ENCODE data around the gene NFKBIE.

NFKBIE gene

DNA sequence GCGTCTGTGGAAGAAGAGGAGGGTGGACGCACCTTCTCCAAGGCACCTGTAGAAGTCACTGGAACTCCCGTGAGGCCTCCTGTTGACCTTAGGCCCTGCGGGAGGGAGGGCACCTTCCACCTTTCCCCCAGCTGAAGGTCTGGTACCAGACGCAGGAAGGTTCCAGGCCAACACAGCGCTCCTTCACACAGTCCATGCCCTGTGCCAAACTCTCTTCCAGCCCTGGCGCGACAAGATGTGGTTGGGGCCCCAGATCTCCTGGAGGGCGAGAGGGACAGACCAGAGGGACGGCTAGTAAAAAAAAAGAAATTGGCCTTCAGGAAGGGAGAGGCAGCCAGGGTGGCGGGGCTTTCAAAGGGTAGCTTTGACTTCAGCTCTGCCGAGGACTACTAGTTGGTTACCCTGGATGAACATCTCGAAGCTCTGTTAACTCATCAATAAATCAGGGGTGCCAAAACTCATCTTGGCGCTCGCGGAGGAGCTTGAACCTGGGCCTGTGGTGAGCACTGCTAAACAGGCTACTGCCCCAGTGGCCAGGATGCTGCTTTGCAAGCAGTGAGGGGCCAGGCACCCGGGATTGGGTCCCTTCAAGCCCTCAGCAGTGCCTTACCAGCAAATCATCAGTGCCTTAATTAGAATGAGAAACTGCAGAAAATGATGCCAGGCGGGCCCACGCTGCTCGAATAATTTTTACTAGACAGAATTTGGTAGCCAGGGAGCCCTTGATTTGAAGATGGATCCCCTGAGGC, 32.9 kb upstream of the NFKBIE start:
- H3K4me3 ChIP-seq (replicated peaks in 1 of 2; ENCODE audit: low read depth in 2 of 2, low read length in 2 of 2), result no peak overlapping the region
- TF ChIP-seq, protein P1, sequence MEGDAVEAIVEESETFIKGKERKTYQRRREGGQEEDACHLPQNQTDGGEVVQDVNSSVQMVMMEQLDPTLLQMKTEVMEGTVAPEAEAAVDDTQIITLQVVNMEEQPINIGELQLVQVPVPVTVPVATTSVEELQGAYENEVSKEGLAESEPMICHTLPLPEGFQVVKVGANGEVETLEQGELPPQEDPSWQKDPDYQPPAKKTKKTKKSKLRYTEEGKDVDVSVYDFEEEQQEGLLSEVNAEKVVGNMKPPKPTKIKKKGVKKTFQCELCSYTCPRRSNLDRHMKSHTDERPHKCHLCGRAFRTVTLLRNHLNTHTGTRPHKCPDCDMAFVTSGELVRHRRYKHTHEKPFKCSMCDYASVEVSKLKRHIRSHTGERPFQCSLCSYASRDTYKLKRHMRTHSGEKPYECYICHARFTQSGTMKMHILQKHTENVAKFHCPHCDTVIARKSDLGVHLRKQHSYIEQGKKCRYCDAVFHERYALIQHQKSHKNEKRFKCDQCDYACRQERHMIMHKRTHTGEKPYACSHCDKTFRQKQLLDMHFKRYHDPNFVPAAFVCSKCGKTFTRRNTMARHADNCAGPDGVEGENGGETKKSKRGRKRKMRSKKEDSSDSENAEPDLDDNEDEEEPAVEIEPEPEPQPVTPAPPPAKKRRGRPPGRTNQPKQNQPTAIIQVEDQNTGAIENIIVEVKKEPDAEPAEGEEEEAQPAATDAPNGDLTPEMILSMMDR (IDR thresholded peaks at IDR 0.05; ENCODE audit: low read depth, low read length), result no peak
- DNase-seq (ENCODE audit: low read depth in 2 of 2), result no peak

DNA sequence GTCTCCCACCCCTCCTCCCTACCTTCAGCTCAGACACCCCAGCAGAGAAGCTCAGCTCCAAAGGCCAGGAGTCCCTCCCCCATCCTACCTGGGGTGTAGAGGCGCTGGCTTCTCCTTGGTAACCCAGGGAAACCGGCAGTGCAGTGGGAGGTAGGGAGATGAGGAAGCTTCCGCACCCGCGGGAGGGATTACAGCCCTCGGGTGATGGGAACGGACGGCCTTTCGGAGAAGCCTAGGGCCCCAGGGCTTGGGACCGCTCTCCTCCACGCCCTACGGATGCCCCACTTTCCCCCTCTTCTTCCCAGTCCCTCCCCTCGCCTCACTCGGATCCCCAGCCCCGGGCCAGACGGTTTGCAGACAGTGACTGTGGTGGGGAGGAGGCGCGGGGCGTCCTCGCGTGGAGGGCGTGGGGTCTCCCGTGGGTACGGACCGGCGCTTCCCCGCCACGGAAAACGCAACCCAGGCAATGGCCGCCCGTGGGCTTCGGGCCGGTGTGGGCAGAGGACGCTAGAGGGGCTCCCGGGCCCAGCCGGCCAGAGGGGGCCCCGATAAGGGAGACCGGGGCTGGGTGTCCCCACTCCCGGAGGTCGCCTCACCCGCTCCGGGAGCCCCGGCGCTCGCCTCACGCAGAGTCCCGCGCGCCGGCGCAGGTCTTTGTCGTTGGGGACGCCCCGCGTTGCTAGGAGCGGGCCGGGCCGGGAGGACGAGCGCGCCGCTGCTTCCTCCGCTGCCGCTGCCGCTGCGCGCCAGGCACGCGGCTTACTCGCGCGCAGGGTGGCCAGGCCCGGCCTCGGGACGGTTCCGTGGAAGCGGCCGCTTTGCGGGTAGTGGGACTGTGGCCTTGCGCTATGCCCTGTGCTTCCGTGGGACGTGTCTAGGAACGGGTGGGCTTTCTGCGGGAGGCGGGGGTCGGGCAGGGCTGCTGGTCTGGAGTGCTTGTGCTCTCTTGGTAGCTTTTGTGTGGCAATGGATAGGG, 32.0 kb upstream of the NFKBIE start:
- TF ChIP-seq, protein P1 (IDR thresholded peaks at IDR 0.05; ENCODE audit: low read depth, low read length), result no peak
- peak overlapping the region; percentile 46 to 50 for H3K4me3 ChIP-seq (replicated peaks in 1 of 2; ENCODE audit: low read depth in 2 of 2, low read length in 2 of 2)
- peak; percentile 30 to 35 for DNase-seq (ENCODE audit: low read depth in 2 of 2)

DNA sequence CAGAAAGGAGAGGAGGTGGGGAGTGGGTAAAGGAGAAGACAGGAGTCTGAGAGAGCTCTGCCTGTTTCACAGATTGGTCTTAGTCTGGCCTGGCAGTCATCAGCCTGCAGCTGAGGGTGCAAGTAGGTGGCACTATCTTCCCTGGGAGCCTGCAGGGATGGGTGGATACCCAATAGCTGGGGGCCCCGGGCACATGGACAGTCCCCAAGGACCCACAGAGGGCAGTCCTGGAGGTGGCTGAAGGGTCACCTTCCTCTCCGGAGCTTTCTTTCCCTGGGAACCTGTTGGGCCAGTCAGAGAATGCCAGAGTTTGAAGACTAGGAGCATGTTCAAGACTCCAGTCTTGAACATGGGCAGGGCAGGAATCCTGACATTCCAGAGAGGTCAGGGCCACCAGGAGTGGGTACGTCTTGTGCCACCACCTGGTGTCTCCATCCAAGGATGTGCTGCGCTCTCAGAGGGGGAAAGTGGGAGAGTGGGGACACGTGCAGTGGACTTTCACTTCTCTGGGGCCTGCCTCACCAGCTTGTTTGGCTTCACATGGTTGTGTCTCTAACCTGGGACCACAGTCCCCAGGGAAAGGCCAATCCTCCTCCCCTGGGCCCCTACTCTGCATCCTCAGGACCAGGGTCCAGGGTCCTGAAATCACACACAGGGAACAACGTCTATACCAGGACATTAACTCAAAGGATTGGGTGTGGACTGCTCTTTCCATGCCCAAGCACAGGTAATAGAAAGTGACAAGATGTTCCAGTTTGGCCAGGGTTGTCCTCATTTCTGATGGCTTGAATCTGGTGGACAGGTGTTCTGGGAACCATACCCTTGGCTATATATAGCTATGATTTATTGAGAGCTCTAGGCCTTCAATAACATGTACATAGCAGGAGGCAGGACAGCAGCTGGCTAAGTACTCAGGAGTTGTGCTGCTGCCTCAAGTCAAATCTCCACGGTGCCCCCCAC, 29.8 kb upstream of the NFKBIE start:
- DNase-seq (ENCODE audit: low read depth in 2 of 2), result no peak
- TF ChIP-seq, protein P1 (IDR thresholded peaks at IDR 0.05; ENCODE audit: low read depth, low read length), result no peak
- no peak overlapping the region for H3K4me3 ChIP-seq (replicated peaks in 1 of 2; ENCODE audit: low read depth in 2 of 2, low read length in 2 of 2)

DNA sequence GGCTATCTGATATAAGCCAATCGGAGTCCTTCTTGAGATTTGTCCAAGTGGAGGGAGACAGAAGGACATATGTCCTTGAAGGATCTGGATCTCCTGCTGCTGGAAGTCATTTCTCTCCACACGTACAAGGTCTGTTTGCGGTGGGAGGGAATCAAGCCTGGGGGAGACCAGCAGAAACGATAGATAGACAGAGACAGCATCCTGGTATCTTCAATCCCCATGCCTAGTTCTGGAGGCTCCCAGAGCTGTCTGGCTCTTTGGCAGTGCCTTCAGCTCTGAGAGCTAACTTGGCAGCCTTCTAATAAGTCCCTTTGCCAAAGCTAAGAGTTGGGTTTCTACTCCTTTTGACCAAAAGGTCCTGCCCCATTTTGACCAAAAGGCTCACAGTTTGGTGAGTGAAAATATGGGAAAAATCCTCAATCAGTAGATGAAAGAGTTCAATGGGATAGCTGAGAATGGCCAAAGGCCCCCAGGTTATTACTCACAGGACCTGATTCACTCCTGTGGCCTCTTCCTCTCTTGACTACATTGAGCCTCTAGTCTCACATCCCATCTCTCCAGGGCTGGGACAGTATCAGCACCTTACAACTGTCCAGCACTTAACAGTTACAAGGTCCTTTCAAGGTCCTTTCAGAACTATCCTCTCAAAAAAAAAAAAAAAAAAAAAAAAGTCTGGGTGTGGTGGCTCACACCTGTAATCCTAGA, 27.5 kb upstream of the NFKBIE start:
- H3K4me3 ChIP-seq (replicated peaks in 1 of 2; ENCODE audit: low read depth in 2 of 2, low read length in 2 of 2), result no peak overlapping the region
- DNase-seq (ENCODE audit: low read depth in 2 of 2), result no peak
- TF ChIP-seq, protein P1 (IDR thresholded peaks at IDR 0.05; ENCODE audit: low read depth, low read length), result no peak

DNA sequence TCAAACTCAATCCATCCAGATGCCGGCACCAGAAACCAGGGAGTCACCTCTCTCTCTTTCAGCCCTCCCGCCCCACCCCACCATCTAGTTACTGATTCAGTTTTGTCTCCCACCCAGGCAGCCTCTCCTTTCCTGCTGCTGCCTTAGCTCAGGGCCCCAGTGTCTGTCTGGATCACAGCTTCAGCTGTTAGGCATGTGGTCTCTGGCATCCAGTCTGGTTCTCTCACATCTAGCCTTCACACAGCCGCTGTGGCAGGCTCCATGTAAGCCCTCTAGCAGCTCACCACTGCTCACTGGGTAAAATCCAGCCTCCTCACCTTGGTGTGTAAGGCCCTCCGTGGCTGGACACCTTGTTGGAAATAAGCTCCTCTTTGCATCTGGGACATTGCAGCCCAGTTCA, 26.5 kb upstream of the NFKBIE start:
- no peak overlapping the region for H3K4me3 ChIP-seq (replicated peaks in 1 of 2; ENCODE audit: low read depth in 2 of 2, low read length in 2 of 2)
- no peak for DNase-seq (ENCODE audit: low read depth in 2 of 2)
- TF ChIP-seq, protein P1 (IDR thresholded peaks at IDR 0.05; ENCODE audit: low read depth, low read length), result no peak

All from cardiac fibroblast (primary cell).